A172 (cell line): ENCODE measurements around the gene ACTL6B. TPM values are rescaled to one million over a fixed set of nuclear protein-coding genes. Genes with fewer than 3 reads are reported as not detected.
"Not testable (repeated sequence)": the region's sequence is repeated elsewhere in the genome, so short reads cannot be mapped to it uniquely, and the experiment has no call there.

Source experiments
- DNase-seq: peaks from one replicate; pipeline ENCODE4 v3.0.0-alpha.2; 2015; ENCODE audit warnings: low spot score
- total RNA-seq: library from RNA; depleted of rRNA; stranded (reverse); fragments of >200 nt; shearing (Covaris generic); gene quantifications from 2 replicates; pipeline ENCODE4 v1.2.3, GENCODE V29; 2014; rRNA removed

The ACTL6B gene
- total RNA-seq = not detected in 2 replicates

DNA sequence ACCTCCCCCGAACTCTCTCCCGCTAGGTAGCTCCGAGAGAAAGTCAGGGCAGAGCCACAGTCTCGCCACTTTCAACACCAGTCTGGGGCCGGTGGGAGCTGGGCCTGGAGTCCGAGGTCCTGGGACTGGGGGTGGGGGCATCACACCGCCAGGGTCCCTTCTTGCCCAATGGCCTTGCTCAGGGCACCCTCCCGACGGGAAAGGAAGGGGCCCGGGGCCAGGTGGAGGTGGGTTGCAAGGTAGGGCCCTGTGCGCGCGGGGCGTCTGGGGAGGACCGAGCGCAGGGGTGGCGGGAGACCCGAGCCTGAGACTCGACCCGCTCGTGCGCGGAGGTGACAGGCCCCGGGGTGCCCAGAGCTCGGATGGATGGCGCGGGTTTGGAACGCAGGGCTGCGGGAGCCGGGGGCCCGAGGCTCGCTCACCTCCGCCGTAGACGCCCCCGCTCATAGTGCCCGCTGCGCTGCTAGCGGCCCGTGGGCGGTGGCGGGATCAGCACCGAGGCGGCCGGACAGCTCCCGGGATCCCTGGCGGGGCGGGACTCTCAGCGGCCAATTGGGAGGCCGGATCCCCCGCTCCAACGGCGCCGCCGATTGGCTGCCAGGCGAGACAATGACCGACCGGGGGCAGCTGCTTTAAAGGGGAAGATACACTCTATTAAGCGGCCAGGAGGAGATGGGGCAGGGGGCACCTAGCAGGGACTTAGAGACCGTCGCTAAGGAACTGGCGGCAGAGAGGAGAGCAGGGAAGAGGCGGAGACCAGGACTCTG is at the start of gene ACTL6B:
TSS of gene ACTL6B (minus strand) at position 541 of the 767 bp plus-strand sequence. CDS start at position 447, 94 bp downstream.
- peak; percentile 26 for DNase-seq

GRCh38 chr7:100705320-100705752 is 49.1 kb upstream of the ACTL6B start:
- DNase-seq = peak; percentile 53

- DNase-seq = not testable (repeated sequence)
These were observed 44.8 kb upstream of the ACTL6B start for GRCh38 chr7:100701089-100701488.

- DNase-seq = no peak
These were observed 42.8 kb upstream of the ACTL6B start for GRCh38 chr7:100699018-100699417.

DNA sequence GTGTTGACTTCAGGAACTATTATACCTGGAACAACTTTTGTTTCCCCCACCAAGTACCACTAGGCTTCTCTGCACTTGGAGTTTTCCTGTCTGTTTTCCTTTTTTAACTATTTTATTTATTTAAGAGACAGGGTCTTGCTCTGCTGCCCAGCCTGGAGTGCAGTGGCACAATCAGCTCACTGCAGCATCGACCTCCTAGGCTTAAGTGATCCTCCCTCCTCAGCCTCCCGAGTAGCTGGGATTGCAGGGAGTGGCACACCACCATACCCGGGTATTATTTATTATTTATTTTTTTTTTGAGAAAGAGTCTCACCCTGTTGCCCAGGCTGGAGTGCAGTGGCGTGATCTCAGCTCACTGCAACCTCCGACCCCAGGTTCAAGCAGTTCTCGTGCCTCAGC is 39.9 kb upstream of the ACTL6B start:
- no peak for DNase-seq

DNA sequence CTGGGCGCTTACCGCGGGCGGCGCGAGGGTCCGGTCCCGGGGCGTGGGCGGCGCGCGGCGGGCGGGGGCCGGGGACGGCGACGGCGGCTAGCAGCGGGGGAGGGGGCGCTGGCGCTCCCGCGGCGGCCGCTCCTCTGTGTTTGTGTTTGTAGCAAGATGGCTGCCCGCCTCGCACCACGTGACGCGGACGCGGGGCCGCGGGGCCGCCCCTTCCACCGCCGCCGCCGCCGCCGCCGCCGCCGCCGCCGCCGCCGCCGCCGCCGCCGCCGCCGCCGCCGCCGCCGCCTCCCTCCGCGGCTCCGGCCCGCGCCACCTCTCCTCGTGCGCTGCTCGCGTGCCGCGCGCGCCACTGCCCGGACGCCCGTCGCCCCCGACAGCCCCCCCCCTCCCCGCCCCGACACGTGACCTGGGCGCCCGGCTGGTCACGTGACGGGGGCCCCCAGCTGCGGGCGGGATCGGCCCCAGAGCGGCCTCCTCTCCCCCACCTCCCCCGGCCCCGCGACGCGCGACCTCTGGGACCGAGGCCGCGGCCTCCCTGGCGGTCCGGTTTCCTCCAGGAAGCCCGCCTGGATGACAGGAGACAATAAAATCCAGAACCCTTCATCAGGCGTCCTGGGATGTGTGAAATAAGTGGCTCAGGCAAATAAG is 38.0 kb upstream of the ACTL6B start, which contains the start of gene GIGYF1:
TSS of gene GIGYF1 (minus strand) at position 153 of the 648 bp plus-strand sequence. CDS start 6,012 bp downstream, outside the sequence.
- DNase-seq = no peak

- DNase-seq = no peak
These were observed 37.3 kb upstream of the ACTL6B start for GRCh38 chr7:100693312-100694097.

GRCh38 chr7:100692578-100692961 is 36.3 kb upstream of the ACTL6B start:
- DNase-seq = no peak

- DNase-seq = peak; percentile 56
These were observed 35.7 kb upstream of the ACTL6B start for GRCh38 chr7:100691676-100692577.

GRCh38 chr7:100689230-100690135 is 33.2 kb upstream of the ACTL6B start:
- DNase-seq = no peak

DNA sequence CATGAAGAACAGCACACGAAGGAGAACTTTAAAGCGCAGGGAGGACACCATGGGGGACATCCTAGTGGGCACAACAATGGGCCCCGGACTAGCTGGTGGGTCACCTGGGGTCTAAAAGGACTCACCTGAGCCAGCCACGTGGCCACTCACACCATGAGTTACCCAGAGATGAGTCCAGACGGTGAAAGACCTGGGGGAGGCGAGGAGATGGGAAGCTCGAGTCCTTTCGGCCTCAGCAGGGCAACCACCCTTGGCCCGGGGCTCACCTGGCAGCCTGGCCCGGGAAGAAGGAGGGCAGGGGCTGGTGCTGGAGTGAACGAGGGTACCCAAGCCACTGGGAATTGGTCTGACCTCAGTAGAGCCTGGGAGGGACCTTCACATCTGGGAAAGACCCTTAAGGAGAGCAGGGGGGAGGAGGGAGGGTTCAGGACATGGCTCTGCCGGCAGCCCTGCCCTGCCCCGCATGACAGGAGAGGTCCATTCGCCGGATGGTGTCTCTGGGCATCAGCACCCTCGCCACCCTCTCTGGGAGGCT is 32.1 kb upstream of the ACTL6B start:
- no peak for DNase-seq

GRCh38 chr7:100687751-100688300 is 31.6 kb upstream of the ACTL6B start:
- DNase-seq = no peak

DNA sequence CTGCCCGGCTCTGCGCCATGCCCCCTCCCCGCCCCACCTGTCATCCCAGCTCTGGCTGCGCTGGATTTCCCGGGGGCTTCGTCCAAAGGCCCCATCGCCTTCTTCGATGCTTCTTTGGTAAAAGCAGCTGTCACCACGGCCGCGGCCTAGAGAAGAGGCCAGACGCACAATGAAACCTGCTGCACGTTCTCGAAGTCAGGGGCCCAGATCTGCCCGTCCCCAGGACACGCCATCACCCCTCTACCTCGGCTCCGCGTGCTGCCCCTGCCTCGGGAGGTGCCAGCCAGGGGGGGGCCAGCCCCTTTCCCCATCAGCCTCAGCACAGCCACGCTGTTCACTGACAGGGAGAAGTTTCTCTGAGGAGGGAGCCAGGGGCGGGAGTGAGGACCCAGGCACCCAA is 31.0 kb upstream of the ACTL6B start:
- DNase-seq = no peak

DNA sequence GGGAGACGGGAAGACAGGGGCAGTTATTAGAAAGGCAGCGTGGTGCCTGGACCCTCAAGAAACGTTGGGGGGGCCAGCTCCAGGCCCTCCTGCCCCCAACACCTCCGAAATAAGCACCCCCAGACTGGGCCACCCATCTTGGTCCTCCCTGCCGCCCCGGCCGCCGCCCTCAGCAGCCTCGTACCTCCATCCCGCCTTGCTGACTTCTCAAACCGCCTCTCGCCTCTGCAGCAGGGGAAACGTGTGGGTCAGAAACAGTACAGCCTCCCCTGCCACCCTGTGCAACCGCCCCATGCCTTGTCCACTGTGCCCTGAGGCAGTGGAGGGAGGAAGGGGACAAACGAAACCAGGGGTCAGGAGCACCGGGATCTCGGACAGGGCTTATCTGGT is 30.6 kb upstream of the ACTL6B start:
- no peak for DNase-seq

DNA sequence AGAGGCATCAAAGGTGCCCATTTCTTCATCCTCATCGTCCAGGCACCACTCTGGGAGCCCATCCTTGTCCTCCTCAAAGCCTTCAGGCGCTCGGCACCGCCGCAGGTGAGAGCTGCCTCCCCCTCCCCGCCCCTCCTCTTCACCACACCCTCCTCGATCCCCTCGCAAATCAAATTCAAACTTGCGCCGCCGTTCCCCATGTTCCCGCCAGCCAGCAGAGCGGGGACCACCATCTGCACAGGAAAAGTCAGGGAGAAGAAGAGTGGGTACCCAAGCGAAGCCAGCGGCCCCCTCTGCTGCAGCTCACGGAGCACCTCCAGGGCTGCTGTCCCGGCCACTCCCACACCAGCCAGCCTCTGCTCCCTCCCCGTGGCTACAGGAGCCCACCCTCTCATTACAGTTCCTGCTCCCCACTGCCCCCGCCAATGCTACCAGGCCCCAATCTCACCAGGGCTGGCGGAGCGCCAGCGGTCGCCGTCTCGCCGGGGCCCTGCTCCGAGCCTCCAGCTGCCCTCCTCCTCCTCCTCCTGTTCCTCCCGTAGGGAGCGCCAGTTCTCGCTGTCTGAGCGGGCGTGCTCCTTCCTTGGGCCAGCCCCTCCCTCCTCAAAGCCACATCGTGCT is 30.1 kb upstream of the ACTL6B start:
- DNase-seq = no peak

DNA sequence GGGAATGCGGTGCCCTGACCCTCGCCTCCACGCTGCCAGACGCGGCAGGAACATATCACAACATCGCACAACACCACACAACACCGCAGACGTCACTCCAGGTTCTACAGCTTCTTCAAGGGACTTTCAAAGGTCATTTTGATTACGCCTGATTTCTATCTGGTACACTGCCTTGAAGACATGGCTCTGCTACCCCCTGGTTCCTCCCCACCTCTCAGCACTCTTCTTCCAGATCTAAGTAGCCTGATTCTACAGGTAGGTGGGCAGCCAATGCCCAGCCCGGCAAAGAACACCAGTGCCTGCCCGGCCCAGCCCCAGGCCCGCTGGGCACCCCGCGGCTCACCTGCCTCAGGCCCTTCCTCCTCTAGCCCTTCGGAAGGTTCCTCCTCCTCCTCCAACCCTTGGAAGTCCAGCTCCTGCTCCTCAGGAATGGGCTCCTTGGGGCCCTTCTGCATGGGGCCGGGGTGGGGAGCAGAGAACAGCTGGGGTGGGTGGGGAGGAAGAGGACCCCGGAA is 29.4 kb upstream of the ACTL6B start:
- no peak for DNase-seq

GRCh38 chr7:100685049-100685605 is 28.9 kb upstream of the ACTL6B start:
- no peak for DNase-seq

- no peak for DNase-seq
These were observed 28.3 kb upstream of the ACTL6B start for GRCh38 chr7:100684534-100685042.
